Upper lobe of right lung (tissue), 1 donor: ENCODE results near the gene UROC1. TPM values are rescaled to one million over a fixed set of nuclear protein-coding genes. Genes with fewer than 3 reads are reported as not detected.
A peak's percentile ranks its signal among the peaks of the same experiment; 100 is the strongest.

Experiments used
- ATAC-seq: fragments of 200-7000 bp; cut with Tn5 transposase; one replicate; pipeline ENCODE4 v1.9.1; 2020; ENCODE audit warnings: mild to moderate bottlenecking, moderate library complexity
- DNase-seq: peaks from one replicate; pipeline ENCODE4 v3.0.0-alpha.2; 2020
- H3K27ac ChIP-seq: fragments of 200-600 bp; one replicate; pipeline ENCODE4 v1.8.0; 2022
- H3K27me3 ChIP-seq: fragments of 200-600 bp; one replicate; pipeline ENCODE4 v1.8.0; 2022; ENCODE audit warnings: mild to moderate bottlenecking
- H3K36me3 ChIP-seq: fragments of 200-600 bp; one replicate; pipeline ENCODE4 v1.8.0; 2022
- H3K4me1 ChIP-seq: fragments of 200-600 bp; one replicate; pipeline ENCODE4 v1.8.0; 2022
- H3K4me3 ChIP-seq: fragments of 200-600 bp; one replicate; pipeline ENCODE4 v1.8.0; 2022; ENCODE audit warnings: mild to moderate bottlenecking
- H3K9me3 ChIP-seq: fragments of 200-600 bp; one replicate; pipeline ENCODE4 v1.8.0; 2022
- CTCF ChIP-seq: fragments of 200-600 bp; IDR thresholded peaks from one replicate; pipeline ENCODE4 v1.8.0; 2022; ENCODE audit warnings: antibody characterized with exemption
- intact Hi-C: fragments of 100-400 bp; cut with DNase I; formaldehyde crosslinking; loops from one replicate; pipeline ENCODE4 v1.11.0; 2022
- total RNA-seq: library from RNA; stranded (reverse); fragmentation: NEBNext Ultra II Directional; extraction: Animal tissue kit (Norgen Biotek cat#: 25700); gene quantifications from one replicate; pipeline ENCODE4 v1.2.1, GENCODE V29; 2021
- donor health status: DM: no; HTN: yes; CAD: no; lungs with severe emphysema.

UROC1 gene
- total RNA-seq, 1 donor from 2014 or later, result not detected

GRCh38 chr3:126527455-126528211 lies 10.1 kb upstream of the UROC1 start:
- Histone ChIP-seq H3K27me3 (peaks cover 19% of the 10 kb centered on the region), H3K36me3 (no peaks in the 10 kb centered on the region), H3K27ac (no peak overlapping the region), H3K4me1 (no peaks in the 10 kb centered on the region), H3K9me3 (no peaks in the 10 kb centered on the region), H3K4me3 (no peak overlapping the region)
- ATAC-seq, result no peak
- peak; percentile 52 for DNase-seq
- intact Hi-C loops, result no loop called here
- TF ChIP-seq CTCF, result no peak

GRCh38 chr3:126527006-126527405 lies 9.4 kb upstream of the UROC1 start:
- Histone ChIP-seq H3K4me1 (no peaks in the 10 kb centered on the region), H3K27me3 (peaks cover 19% of the 10 kb centered on the region), H3K4me3 (no peak overlapping the region), H3K36me3 (no peaks in the 10 kb centered on the region), H3K9me3 (no peaks in the 10 kb centered on the region), H3K27ac (no peak overlapping the region)
- intact Hi-C loops, result no loop called here
- no peak for TF ChIP-seq CTCF
- DNase-seq, result no peak
- ATAC-seq, result no peak

GRCh38 chr3:126526668-126527005 lies 9.1 kb upstream of the UROC1 start:
- no peak for ATAC-seq
- DNase-seq, result peak; percentile 55
- Histone ChIP-seq H3K27me3 (peaks cover 19% of the 10 kb centered on the region), H3K9me3 (no peaks in the 10 kb centered on the region), H3K27ac (no peak overlapping the region), H3K4me1 (no peaks in the 10 kb centered on the region), H3K36me3 (no peaks in the 10 kb centered on the region), H3K4me3 (no peak overlapping the region)
- intact Hi-C loops, result no loop called here
- no peak for TF ChIP-seq CTCF

- Histone ChIP-seq H3K27me3 (peaks cover 19% of the 10 kb centered on the region), H3K27ac (no peak overlapping the region), H3K4me3 (no peak overlapping the region), H3K4me1 (no peaks in the 10 kb centered on the region), H3K36me3 (no peaks in the 10 kb centered on the region), H3K9me3 (no peaks in the 10 kb centered on the region)
- DNase-seq (peak; percentile 40), ATAC-seq (no peak)
- TF ChIP-seq CTCF, result no peak
- intact Hi-C loops, result no loop called here
Observed at GRCh38 chr3:126525853-126526667, 8.5 kb upstream of the UROC1 start.

GRCh38 chr3:126525091-126525852 lies 7.7 kb upstream of the UROC1 start:
- Histone ChIP-seq H3K27me3 (peaks cover 19% of the 10 kb centered on the region), H3K9me3 (no peaks in the 10 kb centered on the region), H3K4me3 (no peak overlapping the region), H3K4me1 (no peaks in the 10 kb centered on the region), H3K36me3 (no peaks in the 10 kb centered on the region), H3K27ac (no peak overlapping the region)
- intact Hi-C loops, result no loop called here
- DNase-seq, result peak; percentile 56
- no peak for TF ChIP-seq CTCF
- no peak for ATAC-seq
